NT2/D1 (cell line): Measurements from ENCODE around the gene ATG9B.

Experiments
- YY1 ChIP-seq: IDR thresholded peaks from 2 replicates; pipeline ENCODE4 v1.6.1; 2011; ENCODE audit not compliant: insufficient read length, insufficient read depth
- ZNF274 ChIP-seq: IDR thresholded peaks from 2 replicates; pipeline ENCODE4 v1.6.1; 2011; ENCODE audit warnings: mild to moderate bottlenecking, low read depth, low read length

DNA sequence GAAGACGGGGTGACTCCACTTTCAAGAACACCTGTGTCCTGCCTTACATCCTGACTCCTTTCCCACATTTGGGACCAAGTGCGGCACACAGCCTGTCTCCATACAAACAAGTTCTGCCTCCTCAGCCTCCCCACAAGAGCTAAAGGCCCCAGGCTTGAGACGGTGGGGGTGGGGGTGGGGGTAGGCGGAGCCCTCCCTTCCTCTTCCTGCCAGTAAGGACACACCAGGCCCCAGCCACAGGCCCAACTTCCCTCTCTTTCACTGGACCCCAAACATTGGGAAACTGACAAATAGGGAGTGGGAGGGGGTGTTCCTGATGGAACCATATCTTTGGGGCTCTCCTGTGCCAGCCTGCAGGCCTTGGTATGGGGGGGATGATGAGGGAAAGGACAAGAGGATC, 28.8 kb upstream of the ATG9B start:
- TF ChIP-seq YY1 (no peak), ZNF274 (no peak)
